Bronchial epithelial cell (primary cell): ENCODE results near the gene ZNF362. TPM values are rescaled to one million over a fixed set of nuclear protein-coding genes. Genes with fewer than 3 reads are reported as not detected.

Source experiments
- DNase-seq: peaks from one replicate; pipeline ENCODE4 v3.0.0-alpha.2; 2010; ENCODE audit warnings: low read depth
- FAIRE-seq: peaks from 2 replicates; lab custom pipeline; 2011; peaks lifted over from hg19 to GRCh38; lab: Jason Lieb, UNC
- H3K27me3 ChIP-seq: 2 replicates; pipeline ENCODE4 v1.5.1; 2011; ENCODE audit warnings: low read length; ENCODE audit not compliant: control insufficient read depth, insufficient read depth
- H3K36me3 ChIP-seq: 2 replicates; pipeline ENCODE4 v1.5.1; 2011; ENCODE audit warnings: low read length; ENCODE audit not compliant: control insufficient read depth, insufficient read depth
- H3K4me3 ChIP-seq: 2 replicates; pipeline ENCODE4 v1.5.1; 2011; ENCODE audit warnings: mild to moderate bottlenecking, low read depth, low read length, control low read depth
- total RNA-seq: library from RNA; depleted of rRNA; stranded (reverse); fragments of >200 nt; gene quantifications from 2 replicates; pipeline ENCODE4 v1.2.1, GENCODE V29; 2014
- TF ChIP-seq, protein P1 (sequence below): IDR thresholded peaks from 2 replicates; pipeline ENCODE4 v1.5.1; 2011; ENCODE audit warnings: mild to moderate bottlenecking, moderate library complexity, low read length, control low read depth, inconsistent platforms; ENCODE audit not compliant: insufficient read depth, severe bottlenecking

The ZNF362 gene
- total RNA-seq, 1 donor from 2014 or later, result 1.1 TPM

DNA sequence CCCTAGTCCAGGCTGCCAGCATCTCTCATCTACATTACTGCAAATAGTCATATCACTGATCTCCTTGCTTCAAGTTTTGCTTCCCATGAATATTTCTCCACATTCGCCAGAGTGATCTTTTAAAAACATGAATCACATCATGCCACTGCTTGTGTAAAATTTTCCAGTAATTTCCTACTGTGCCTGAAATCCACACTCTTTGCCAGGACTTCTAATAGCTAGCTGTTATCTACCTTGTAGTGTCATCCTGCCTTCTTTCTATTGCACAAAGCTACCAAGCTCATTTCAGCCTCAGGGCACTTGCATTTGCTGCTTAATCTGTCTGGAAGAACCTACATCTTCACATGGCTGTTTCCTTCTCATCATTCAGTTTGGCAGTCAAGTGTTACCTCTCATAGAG is 33.9 kb upstream of the ZNF362 start:
- Histone ChIP-seq H3K4me3 (no peak overlapping the region), H3K27me3 (no peaks in the 10 kb centered on the region), H3K36me3 (no peaks in the 10 kb centered on the region)
- DNase-seq, result peak; percentile 54
- TF ChIP-seq, protein P1, sequence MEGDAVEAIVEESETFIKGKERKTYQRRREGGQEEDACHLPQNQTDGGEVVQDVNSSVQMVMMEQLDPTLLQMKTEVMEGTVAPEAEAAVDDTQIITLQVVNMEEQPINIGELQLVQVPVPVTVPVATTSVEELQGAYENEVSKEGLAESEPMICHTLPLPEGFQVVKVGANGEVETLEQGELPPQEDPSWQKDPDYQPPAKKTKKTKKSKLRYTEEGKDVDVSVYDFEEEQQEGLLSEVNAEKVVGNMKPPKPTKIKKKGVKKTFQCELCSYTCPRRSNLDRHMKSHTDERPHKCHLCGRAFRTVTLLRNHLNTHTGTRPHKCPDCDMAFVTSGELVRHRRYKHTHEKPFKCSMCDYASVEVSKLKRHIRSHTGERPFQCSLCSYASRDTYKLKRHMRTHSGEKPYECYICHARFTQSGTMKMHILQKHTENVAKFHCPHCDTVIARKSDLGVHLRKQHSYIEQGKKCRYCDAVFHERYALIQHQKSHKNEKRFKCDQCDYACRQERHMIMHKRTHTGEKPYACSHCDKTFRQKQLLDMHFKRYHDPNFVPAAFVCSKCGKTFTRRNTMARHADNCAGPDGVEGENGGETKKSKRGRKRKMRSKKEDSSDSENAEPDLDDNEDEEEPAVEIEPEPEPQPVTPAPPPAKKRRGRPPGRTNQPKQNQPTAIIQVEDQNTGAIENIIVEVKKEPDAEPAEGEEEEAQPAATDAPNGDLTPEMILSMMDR, result no peak
- FAIRE-seq, result peak; percentile 72

DNA sequence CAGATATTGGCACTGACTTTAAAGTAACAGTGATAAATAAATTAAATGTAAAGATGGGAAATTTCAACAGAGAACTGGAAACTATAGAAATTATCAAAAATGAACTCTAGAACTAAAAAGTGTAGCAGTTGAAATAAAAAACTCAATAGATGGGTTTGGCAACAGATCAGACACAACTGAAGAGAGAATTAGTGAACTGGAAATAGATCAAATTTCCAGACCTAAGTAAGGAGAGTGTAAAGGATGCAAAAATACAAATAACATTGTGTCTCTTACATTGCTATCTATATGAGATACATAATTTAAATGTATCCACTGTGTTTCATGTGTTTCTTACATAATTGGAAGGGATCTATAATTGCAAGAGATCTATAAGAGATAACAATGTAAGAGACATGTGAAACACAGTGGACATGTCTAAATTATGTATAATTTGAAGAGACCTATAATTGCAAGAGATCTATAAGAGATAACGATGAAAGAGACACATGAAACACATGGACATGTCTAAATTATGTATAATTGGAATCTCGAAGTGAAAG is 32.1 kb upstream of the ZNF362 start:
- FAIRE-seq, result no peak
- TF ChIP-seq, protein P1, result no peak
- H3K4me3 ChIP-seq, result no peak overlapping the region
- H3K27me3 ChIP-seq, result no peaks in the 10 kb centered on the region
- DNase-seq, result no peak
- H3K36me3 ChIP-seq, result no peaks in the 10 kb centered on the region

DNA sequence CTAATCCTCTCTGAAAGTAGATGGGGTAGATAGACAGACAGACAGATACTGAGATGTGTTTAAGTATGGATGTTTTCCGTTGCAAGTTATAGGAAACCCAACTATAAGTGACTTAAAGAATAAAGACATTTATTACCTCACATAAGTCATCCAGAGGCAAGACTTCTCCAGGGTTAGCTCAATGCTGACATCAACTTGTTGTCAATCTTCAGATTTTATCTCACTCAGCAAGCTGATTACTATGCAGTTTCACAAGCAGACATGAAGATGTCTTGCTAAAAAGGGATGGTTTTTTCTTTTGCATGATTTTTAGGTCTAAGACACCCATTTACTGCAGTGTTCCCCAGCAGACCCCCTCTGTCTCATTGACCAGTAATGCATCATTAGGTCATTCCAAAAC is 30.7 kb upstream of the ZNF362 start:
- FAIRE-seq, result no peak
- TF ChIP-seq, protein P1, result no peak
- H3K36me3 ChIP-seq, result no peaks in the 10 kb centered on the region
- no peak overlapping the region for H3K4me3 ChIP-seq
- no peak for DNase-seq
- H3K27me3 ChIP-seq, result no peaks in the 10 kb centered on the region

- peak; percentile 70 for DNase-seq
- TF ChIP-seq, protein P1, result no peak
Measured at GRCh38 chr1:33228935-33229487, 27.3 kb upstream of the ZNF362 start.

GRCh38 chr1:33231166-33231565 is 25.1 kb upstream of the ZNF362 start:
- Histone ChIP-seq H3K4me3 (no peak overlapping the region), H3K27me3 (no peaks in the 10 kb centered on the region), H3K36me3 (no peaks in the 10 kb centered on the region)
- TF ChIP-seq, protein P1, result no peak
- FAIRE-seq (no peak), DNase-seq (no peak)

More at GRCh38 chr1:33228935-33229487, 27.3 kb upstream of the ZNF362 start:
- FAIRE-seq, result no peak
- Histone ChIP-seq H3K36me3 (no peaks in the 10 kb centered on the region), H3K27me3 (no peaks in the 10 kb centered on the region), H3K4me3 (no peak overlapping the region)

DNA sequence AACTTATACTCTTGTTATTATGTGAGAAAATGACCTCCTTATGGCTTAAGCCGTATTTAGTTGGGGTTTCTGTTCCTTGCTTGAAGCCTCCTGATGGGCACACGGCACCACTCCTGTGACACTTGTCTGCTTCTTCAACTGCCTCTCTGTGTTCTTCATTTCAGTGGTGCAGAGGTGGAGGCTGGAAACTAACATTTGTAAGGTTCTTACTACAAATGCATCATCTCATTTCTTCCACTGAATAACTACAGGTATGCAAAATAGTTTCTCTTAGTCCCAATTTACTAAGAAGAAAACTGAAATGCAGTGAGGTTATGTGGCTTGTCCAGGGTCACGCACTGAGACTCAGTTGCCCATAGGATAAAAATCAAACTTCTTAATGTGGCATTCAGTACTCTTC is 23.6 kb upstream of the ZNF362 start:
- FAIRE-seq (no peak), DNase-seq (no peak)
- TF ChIP-seq, protein P1, result no peak
- no peak overlapping the region for H3K4me3 ChIP-seq
- no peaks in the 10 kb centered on the region for H3K27me3 ChIP-seq
- H3K36me3 ChIP-seq, result no peaks in the 10 kb centered on the region
